T-helper 2 cell treated with Interferon-gamma antibody and Interleukin-4, amounts not matched to agents 5 μg/mL and 100 μg/mL, for 36 hours (primary cell): ENCODE measurements around the gene PPP1R2B.

ENCODE experiments used
- DNase-seq: peaks from one replicate; pipeline ENCODE4 v3.0.0; 2021; ENCODE audit warnings: low spot score
- H3K27ac Mint-ChIP-seq: one replicate; pipeline ENCODE4 v1.8.0; 2021; ENCODE audit warnings: mild to moderate bottlenecking, mixed read lengths
- H3K27me3 Mint-ChIP-seq: one replicate; pipeline ENCODE4 v1.8.0; 2021; ENCODE audit warnings: low read depth, mixed read lengths
- H3K36me3 Mint-ChIP-seq: one replicate; pipeline ENCODE4 v1.8.0; 2021; ENCODE audit warnings: low read depth, mixed read lengths
- H3K4me1 Mint-ChIP-seq: one replicate; pipeline ENCODE4 v1.8.0; 2021; ENCODE audit warnings: low read depth, mixed read lengths
- H3K4me3 Mint-ChIP-seq: one replicate; pipeline ENCODE4 v1.8.0; 2022; ENCODE audit warnings: mild to moderate bottlenecking, moderate library complexity, mixed read lengths
- H3K9me3 Mint-ChIP-seq: one replicate; pipeline ENCODE4 v1.8.0; 2021; ENCODE audit warnings: mixed read lengths

The PPP1R2B gene

DNA sequence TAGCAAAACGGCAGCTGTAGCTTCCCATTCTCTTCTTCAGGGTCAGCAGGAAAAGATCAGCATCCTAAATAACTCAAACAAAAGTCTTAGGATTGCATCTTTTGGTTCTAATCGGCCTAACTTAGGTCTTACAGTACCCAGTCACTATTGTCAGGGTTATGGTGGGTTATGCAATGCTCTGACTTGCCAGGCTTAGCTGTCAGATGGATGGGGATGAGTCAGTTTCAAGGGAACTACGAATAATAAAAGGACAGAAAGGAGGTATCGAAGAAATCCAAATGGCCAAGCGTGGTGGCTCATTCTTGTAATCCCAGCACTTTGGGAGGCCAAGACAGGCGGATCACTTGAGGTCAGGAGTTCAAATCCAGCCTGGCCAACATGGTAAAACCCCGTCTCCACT is 46.5 kb downstream of the PPP1R2B start:
- Mint-ChIP-seq H3K27ac (no peak overlapping the region), H3K9me3 (peaks cover 11% of the 10 kb centered on the region), H3K4me3 (no peak overlapping the region), H3K36me3 (peaks cover 9% of the 10 kb centered on the region), H3K27me3 (no peaks in the 10 kb centered on the region), H3K4me1 (peaks cover 34% of the 10 kb centered on the region)
- no peak for DNase-seq
